Measurements from ENCODE around the gene MAP3K7CL. TPM values are rescaled to one million over a fixed set of nuclear protein-coding genes. Genes with fewer than 3 reads are reported as not detected.

MAP3K7CL gene
- total RNA-seq, 1 experiment from 2014 or later, result 0.15 TPM

GRCh38 chr21:29201186-29201585 lies 70.7 kb downstream of the MAP3K7CL start (continued):
- TF ChIP-seq GRHL2 (CRISPR knock-in tag; IDR thresholded peaks at IDR 0.05; ENCODE audit: insufficient replicate concordance, severe bottlenecking) (no peak), AFF4 (CRISPR knock-in tag; IDR thresholded peaks at IDR 0.05; ENCODE audit: borderline replicate concordance) (no peak), ETV6 (CRISPR knock-in tag; IDR thresholded peaks at IDR 0.05) (no peak), JAZF1 (CRISPR knock-in tag; IDR thresholded peaks at IDR 0.05) (no peak), ZMAT4 (CRISPR knock-in tag; IDR thresholded peaks at IDR 0.05) (no peak), PRRX2 (CRISPR knock-in tag; IDR thresholded peaks at IDR 0.05) (no peak), MYBL2 (CRISPR knock-in tag; IDR thresholded peaks at IDR 0.05) (no peak), FOXJ3 (CRISPR knock-in tag; IDR thresholded peaks at IDR 0.05; ENCODE audit: borderline replicate concordance) (no peak)

GRCh38 chr21:29205009-29205408 lies 74.6 kb downstream of the MAP3K7CL start:
- no peak overlapping the region for H3K4me3 Mint-ChIP-seq
- no peak overlapping the region for H3K27ac Mint-ChIP-seq
- CTCF ChIA-PET, result no interaction called here
- no peak for ATAC-seq
- peaks cover 17% of the 10 kb centered on the region for H3K36me3 Mint-ChIP-seq
- TF ChIP-seq ZNF219 (CRISPR knock-in tag; IDR thresholded peaks at IDR 0.05; ENCODE audit: borderline replicate concordance), result no peak
- no peak for TF ChIP-seq E2F4 (CRISPR knock-in tag; IDR thresholded peaks at IDR 0.05; ENCODE audit: borderline replicate concordance, low read depth)
- TF ChIP-seq ESRRA (CRISPR knock-in tag; IDR thresholded peaks at IDR 0.05; ENCODE audit: borderline replicate concordance), result no peak
- no peak for TF ChIP-seq ARID4B (CRISPR knock-in tag; IDR thresholded peaks at IDR 0.05; ENCODE audit: borderline replicate concordance)
- TF ChIP-seq HMGXB4 (CRISPR knock-in tag; IDR thresholded peaks at IDR 0.05), result no peak
- no peak for TF ChIP-seq E2F5 (CRISPR knock-in tag; IDR thresholded peaks at IDR 0.05)
- no peak for TF ChIP-seq FOXJ3 (CRISPR knock-in tag; IDR thresholded peaks at IDR 0.05; ENCODE audit: borderline replicate concordance)
- TF ChIP-seq NR1H2 (CRISPR knock-in tag; IDR thresholded peaks at IDR 0.05), result no peak
- no peaks in the 10 kb centered on the region for H3K27me3 Mint-ChIP-seq (ENCODE audit: low read depth)
- no peak for DNase-seq (ENCODE audit: low spot score)
- POLR2A ChIA-PET, result no interaction called here
- no peaks in the 10 kb centered on the region for H3K4me1 Mint-ChIP-seq
- H3K9me3 Mint-ChIP-seq, result peaks cover 23% of the 10 kb centered on the region

Measured in WTC11 (cell line).